Activated naive CD4-positive, alpha-beta T cell treated with Interleukin-2 at 50 U/mL for 16 hours (primary cell): ENCODE measurements around the gene FIGNL1.
"Not testable (repeated sequence)": the region's sequence is repeated elsewhere in the genome, so short reads cannot be mapped to it uniquely, and the experiment has no call there.

ENCODE experiments used
- DNase-seq: peaks from one replicate; pipeline ENCODE4 v3.0.0-alpha.2; 2020

The FIGNL1 gene

DNA sequence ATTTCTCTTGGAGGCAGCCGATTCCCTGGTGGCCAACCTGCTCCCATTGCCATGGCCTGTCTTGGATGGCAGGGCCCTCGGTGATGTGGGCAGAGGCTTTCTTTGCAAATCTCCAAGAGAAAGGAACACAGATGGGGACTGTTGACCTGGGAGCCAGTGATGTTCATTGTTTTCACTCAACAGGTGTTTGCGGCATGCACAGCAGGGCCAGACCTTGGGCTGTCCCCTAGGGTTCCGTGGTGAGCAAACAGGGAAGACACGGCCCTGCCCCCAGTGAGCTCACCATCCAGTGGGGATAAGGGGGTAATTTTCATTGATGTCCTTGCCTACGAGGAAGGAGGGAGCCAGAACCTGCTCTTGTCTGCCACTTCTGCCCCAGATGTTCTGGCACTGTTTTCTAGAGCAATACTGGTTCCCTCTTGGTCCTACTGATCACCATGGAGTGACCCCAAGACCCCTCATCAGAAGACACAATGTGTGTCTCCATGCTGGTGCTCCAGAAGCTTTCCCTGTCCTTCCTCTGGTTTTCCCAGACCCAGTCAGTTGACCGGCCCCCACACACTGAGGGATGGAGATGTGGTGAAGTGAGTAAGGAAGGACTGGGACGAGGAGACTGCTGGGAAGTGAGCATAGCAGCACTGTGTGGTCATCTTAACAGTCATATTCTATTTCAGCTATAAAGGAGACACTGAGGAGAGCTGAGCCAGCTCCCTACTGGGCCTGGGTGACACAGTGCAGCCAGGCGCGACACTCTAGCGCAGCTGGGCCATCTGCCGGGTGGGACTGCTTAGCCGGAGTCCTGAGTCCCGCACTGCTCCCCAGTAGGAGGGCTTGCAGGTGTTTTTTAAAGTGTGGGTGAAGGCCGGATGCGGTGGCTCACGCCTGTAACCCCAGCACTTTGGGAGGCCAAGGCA, 20.4 kb upstream of the FIGNL1 start:
- no peak for DNase-seq

DNA sequence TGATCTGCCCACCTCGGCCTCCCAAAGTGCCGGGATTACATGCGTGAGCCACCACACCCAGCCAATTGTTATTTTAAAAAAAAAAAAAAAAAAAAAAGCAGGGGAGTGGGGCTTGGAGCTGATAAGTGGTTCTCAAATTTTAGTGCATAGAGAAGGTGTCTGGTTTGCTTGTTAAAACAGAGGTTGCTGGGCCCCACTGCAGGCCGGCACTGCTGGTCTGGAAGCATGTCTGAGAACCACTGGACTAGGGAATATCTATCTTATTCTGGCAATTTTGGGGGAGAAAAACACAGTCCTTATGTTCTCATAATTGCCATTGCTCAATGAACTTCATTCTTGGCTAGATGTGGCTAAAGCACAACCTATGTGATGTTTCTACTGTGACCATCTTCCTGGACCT, 19.0 kb upstream of the FIGNL1 start:
- no peak for DNase-seq

DNA sequence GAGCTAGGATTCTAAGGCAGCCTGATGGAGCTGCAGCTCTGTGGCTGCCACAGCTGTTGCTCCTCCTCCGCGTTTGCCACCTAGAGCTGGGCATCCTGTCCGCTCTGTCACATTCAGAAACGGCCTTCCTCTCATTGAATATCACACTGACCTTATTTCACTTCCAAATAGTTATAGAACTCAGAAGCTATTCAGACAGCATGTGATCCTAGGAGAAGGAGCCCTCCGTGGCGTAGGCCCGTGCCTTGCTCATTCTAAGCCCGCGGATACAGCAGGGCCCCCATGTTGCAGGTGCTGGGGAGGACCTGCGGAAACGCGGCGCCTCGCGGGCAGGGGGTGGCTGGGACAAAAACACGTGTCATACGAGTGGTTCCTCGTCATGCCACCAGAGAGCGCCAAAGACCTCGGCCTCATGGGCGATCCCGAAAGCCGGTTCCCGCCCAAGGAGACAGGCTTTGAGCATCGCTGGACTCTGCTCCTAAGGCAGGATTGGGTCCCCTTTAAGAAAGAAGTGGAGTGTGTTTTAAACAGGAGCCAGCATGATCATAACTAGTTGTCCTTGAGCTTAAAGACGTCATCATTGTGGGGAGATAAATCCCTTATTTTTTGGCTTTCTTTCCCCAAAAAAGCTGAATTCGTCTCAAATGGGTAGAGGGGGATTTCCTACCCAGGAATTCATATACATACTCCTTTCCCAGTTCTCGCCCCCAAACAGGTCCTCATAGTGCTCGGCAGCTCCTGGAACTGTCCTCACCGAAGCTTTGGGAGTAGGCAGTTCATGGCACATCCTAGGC, 17.9 kb upstream of the FIGNL1 start:
- peak; percentile 83 for DNase-seq

DNA sequence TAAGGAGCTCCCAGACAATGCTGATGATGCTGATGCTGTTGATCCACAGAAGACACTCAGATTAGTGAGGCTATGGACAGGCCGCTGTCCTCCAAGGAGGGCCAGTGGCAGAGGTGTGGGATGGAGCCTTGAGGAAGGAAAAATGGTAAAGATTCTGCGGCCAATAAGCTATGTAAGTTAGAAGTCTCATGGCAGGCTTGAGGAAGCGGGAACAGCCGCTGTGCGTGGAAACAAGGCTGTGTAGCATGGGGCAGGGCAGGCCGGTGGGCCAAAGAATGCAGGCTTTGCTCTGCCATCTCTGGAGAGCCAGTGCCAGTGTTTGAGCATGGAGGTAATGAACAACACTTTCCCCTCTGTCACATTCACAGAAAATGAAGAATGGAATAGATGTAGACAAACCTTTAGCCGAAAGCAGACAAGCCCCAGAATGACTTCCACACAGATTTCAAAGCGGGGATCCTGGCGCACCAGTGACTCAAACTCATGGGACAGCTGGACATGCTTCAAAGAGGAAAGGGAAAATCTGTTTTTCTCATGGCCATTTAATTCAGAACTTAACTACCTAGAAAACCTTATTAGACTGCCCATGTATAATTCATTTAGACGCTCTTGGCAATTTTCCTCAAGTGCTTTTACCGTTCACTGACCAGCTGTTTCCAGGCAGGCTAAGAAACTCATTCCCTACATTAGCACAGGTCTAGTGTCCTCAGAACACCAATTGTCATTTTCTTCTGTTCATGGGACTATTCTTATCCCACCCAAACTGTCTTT, 16.9 kb upstream of the FIGNL1 start:
- no peak for DNase-seq

DNA sequence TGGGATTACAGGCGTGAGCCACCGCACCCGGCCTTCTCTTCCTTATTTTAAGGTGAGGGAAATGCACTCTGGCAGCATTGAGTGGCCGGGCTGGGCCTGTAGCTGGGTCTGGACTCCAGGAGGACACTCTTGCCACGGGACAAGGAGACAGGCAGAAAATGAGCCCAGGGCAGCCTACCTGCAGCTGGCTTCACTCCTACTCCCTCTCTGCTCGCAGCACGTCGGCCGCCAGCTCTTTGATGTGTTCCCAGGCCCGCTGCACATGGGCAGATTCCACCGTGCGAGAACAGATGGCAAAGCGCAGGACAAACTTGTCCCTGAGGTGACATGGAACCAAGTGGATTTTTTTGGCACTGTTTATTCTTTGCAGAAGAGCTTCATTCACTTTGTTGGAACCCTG, 12.9 kb upstream of the FIGNL1 start:
- no peak for DNase-seq

DNA sequence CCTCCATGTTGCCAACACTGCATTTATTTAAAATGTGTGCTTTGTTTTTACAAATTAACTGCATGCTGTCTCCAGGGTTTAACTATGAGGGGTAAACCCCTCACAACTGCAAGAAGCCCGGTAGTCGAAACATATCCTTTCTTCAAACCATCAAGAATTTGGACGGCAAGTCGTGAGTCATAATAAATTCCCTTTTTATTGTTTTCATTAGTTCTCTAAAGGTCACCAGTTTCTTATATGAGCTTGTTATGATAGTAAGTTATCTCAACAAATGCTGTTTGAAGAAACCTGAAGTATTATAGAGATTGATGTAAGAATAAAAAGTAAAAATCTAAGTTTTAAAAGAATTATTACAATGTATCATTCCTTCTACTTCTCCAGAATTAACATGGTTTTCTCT, 12.2 kb upstream of the FIGNL1 start:
- DNase-seq: no peak

DNA sequence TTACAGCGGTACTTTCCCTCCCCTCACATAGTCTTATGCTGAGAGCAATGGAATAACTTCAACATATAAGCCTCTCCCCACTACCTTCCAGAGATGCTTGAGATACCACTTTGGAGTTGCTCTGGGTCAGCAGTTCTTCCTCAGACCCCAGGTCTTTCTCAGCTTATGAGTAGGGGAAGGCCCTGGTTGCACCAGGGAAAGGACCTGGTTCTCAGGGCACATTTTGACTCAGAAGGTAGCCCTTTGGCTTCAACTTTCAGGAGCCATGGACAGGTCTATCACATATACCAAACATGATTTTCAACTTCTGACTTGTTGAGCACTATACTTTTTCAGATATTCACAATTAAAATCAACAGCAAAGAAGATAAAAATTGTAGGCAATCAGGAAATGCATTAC, 11.5 kb upstream of the FIGNL1 start:
- DNase-seq: no peak

DNA sequence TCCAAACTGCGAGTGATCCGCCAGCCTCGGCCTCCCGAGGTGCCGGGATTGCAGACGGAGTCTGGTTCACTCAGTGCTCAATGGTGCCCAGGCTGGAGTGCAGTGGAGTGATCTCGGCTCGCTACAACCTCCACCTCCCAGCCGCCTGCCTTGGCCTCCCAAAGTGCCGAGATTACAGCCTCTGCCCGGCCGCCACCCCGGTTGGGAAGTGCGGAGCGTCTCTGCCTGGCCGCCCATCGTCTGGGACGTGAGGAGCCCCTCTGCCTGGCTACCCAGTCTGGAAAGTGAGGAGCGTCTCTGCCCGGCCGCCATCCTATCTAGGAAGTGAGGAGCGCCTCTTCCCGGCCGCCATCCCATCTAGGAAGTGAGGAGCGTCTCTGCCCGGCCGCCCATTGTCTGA, 9.0 kb upstream of the FIGNL1 start:
- not testable (repeated sequence) for DNase-seq

DNA sequence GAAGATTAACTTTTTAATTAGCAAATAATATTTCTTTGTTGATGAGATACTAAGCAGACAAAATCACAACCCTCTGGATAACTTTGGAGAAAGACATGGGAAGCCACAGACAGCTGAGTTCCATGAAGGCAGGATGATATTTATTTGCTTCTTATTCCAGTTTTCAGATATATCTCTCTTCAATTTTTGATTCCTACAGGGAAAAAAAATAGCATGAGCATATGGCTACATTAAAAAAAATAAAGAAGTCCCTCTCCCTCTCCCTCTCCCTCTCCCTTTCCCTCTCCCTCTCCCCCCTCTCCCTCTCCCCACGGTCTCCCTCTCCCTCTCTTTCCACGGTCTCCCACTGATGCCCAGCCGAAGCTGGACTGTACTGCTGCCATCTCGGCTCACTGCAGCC, 8.5 kb upstream of the FIGNL1 start:
- DNase-seq: not testable (repeated sequence)

DNA sequence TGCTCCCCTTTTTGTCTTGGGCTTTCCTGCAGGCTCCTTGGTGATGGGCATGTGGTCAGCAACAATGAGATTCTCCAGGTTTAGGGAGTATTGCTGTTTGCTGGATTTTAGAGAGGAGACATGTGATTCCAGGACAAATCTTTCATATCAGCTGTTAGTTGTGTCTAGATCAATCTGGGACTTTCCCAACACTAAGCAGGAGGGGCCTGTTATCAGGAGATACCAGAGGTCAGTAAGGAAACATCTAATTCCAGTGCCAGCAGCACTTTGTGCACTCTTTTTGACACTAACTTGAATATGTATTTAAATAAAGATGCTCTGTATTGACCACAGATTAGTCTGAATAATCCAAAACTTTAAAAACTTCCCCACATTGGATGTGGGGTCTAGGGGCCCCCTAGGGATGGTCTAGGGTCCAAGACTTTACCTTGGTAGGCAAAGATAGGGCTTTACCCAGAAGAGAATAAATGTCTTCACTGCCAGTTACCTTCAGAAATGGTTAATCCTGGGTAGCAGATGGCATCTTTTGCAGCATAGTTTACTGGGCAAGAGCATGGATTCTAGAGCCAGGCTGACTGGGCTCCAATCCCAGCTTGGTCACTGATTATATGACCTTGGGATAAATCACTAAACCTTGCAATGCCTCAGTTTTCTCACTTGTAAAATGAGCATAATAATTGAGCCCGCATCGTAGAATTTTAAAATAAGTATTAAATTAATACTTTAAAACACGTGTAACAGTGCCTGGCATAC, 6.4 kb upstream of the FIGNL1 start:
- DNase-seq: no peak

DNA sequence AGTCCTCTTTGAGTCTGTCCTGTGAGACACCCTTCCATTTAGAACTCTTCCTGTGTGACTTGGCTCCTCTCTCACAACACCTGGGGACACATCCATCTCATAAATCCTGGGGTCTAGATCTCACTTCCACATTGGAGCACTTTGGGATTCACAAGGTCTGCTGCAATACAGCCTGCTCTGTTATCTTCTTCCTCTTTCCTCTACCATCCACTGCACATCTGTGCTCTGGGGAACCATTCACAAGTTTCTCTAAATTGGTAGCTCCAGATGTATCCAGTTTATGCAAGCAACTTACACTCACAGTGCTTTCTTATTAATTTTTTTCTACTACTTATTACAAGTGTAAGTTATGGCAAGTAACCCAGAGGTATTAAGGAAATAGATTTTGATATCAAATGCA, 5.5 kb upstream of the FIGNL1 start:
- no peak for DNase-seq

DNA sequence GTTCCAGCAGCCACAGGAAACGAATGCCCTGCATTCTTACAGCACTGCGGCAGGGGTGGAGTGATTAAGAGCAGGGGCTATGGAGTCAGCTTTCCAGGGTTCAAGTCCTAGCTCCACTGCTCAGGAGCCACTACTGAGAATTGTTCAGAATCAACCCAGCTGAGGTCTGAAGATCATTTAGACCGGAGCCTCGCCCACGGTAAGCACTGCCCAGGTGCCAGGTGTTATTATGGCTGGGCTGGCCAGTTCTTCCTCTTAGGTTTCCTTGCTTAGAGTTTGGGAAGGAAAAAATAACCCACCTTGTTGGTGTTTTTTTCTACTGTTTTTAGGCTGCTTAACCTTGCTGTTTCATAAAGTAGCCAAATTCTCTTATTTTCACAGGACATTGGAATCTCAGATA, 4.8 kb upstream of the FIGNL1 start:
- DNase-seq: no peak

DNA sequence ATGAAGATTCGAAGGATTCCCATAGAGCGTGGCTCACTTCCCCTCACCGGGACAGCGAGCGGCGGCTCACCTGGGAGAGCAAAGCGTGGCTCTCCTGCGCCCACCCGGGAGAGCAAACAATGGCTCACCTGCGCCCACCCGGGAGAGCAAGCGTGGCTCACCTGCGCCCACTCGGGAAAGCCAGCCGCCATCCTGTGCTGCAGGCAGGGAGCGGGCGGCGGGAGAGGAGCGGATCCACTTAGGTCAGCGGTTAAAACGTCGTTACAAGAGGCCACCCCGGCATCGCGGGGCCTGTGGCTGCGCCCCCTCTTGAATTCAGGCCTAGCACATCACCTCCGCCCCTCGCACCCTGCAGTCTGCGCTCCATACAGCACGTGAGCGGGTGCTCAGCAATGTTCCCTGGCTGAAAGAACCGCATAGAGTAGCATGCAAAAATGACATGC, 461 bp upstream of the FIGNL1 start:
- peak; percentile 23 for DNase-seq

DNA sequence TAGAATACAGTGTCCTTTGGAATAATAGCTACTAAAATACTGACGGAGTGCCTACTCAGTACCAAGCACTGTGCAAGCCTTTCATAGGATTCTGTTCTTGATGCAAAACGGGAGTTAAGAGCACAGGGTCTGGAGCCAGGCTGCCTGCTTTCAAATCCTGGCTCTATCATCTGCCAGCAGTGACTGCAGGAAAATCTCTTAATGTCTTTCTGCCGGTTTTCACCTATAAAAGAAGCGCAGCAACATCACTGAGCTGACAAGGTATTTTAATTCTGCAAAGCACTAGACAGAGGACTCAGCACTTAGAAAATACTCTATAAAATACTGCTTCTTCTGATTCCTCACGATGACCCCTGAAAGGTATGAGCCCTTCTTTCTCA, 659 bp downstream of the FIGNL1 start:
- no peak for DNase-seq

DNA sequence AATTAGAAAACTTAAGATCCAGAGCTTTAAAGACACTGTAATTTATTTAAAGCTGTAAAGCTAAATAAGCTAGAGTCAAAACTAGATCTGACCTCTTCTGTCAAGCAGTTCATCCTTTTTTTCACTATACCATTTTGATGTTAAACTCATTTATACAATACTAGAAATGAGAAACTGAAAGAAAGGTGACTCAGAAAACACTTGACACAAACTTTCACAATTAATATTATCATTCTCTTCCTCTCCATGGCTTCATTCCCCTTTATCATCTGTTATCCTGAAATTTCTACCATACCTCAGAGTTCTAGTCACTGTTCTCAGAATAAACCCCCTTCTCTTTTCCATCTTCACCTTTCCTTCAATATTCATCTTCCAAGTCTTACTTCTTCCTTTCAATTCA, 1.3 kb downstream of the FIGNL1 start:
- no peak for DNase-seq

DNA sequence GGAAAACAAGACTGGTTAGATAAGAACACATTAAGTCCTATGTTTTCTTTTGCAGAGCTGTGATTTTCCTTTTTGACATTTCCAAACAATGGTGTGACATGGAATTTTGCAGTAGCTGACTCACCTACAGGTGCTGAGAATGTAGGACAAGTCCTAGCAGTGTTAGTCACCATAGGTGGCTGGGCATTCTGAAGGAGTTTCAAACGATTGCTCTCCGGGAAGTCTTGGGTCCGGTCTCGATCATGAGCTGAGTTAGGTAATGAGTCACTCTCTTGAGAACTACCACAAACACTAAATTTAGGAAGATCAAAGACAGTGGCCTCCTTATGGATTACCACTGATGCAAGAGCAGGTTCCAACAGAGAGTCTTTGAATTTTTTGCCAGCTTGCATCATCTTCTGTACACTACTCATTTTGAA, 3.6 kb downstream of the FIGNL1 start:
- DNase-seq: no peak

DNA sequence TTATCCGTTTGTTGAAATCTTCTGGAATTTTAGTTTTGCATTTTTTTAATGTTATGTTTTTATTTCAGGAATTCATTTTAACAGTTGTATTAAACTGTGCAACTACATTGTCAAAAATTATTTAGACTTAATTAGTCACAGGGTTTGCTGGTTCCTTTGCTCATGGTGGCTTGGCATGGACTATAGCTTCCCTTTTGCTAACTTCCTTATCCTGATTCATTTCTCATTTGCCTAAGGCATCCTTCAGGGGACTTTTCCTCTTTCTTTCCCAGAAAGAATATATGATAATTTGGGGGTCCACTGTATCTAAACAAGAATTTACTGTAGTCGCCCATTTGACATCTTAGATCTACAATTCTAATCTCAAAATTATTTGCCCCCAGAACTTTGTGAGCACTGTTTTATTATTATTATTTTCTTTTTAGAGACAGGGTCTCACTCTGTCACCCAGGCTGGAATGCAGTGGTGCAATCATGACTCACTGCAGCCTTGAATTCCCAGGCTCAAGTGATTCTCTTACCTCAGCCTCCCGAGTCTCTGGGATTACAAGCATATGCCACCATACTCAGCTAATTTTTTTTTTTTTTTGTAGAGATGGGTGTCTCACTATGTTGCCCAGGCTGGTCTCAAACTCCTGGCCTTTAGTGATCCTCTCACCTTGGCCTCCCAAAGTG, 13.9 kb downstream of the FIGNL1 start:
- no peak for DNase-seq

DNA sequence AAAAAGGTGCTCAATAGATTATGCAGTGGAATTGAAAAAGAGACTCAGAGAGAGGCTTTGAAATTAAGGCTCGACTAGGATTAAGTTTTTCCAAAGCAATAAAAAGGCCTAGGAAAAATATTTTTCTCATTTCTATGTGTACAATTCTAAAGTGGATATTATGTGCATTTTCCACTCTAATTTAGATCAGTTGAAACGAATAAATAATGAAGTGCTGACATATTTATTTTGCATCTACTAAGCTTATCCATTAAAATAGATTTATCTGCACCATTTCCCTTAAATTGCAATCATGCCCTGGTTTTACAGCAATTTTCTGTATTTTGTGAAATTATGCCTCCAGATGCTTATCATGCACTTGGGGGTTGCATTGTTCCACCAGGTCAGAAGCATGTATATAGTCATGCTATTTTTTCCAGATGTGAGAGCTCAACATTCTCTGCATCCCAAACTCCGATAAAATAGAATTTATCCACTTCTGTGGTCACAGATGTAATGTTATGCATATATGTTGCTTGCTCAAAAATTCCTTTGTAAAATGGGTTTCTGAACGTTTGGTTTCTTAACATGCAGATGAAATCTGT, 18.3 kb downstream of the FIGNL1 start:
- no peak for DNase-seq

DNA sequence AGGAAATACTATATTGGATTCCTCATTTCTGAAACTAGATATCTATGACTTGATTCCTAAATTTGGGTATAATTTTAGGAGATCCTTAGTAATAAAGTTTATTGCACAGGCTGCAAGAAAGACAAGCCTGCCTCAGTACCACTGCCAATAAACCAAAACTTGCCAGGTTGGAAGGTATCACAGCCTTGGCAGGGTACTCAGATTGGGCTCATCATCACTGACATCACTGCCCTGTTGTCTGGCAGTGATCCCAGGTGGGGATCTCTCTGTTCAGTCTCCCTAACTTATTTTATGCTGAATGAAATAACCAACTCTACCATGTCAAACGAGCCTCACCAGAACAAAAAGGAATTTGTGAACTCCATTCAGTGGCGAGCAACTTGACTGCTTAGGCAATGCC, 18.8 kb downstream of the FIGNL1 start:
- no peak for DNase-seq

DNA sequence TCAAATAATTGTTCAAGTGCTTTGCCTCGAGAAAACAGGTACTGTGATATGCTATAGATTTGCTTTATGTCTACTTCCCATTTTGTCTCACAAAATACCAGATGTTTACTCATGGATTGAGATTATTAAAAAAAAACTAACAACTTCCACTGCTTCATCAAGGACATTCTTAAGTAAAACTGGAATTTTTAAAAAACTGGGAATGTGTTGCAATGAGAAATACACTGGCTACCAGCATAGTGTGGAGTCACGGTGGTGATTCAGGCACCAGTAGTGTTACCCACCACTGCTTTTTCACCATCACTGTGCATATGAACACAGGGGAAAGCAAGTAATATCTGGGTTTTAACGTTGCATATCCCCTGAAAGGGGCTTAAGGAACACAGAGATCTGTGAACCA, 21.2 kb downstream of the FIGNL1 start:
- DNase-seq: no peak

DNA sequence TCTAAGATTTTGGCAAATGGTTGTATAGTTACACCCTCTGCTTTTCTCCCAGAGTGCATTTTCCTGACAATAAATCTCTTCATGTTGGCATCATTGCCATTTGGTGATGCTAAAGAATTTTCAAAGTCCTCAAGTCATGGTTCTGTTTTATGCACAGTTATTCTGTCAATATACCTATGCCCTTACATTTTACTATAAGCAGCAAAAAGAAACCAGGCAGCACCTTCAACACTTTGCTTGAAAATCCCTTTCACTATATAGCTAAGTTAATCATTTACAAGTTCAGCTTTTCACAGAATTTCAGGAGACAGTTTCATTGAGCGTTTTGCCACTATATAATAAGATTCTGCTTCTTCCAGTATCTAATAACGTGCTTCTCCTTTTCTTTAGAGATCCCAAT, 22.6 kb downstream of the FIGNL1 start:
- no peak for DNase-seq
